Stimulated activated CD4-positive, alpha-beta T cell treated with anti-CD3 and anti-CD28 coated beads, Interleukin-15, amount 100 ng/mL, for 48 hours (primary cell): ENCODE results near the gene KRT78.
A peak's percentile ranks its signal among the peaks of the same experiment; 100 is the strongest.

Source experiments
- DNase-seq, 2 donors: peaks; one replicate each; pipeline ENCODE4 v3.0.0-alpha.2; 2020; ENCODE audit warnings: low read depth in 2 of 2

The KRT78 gene

DNA sequence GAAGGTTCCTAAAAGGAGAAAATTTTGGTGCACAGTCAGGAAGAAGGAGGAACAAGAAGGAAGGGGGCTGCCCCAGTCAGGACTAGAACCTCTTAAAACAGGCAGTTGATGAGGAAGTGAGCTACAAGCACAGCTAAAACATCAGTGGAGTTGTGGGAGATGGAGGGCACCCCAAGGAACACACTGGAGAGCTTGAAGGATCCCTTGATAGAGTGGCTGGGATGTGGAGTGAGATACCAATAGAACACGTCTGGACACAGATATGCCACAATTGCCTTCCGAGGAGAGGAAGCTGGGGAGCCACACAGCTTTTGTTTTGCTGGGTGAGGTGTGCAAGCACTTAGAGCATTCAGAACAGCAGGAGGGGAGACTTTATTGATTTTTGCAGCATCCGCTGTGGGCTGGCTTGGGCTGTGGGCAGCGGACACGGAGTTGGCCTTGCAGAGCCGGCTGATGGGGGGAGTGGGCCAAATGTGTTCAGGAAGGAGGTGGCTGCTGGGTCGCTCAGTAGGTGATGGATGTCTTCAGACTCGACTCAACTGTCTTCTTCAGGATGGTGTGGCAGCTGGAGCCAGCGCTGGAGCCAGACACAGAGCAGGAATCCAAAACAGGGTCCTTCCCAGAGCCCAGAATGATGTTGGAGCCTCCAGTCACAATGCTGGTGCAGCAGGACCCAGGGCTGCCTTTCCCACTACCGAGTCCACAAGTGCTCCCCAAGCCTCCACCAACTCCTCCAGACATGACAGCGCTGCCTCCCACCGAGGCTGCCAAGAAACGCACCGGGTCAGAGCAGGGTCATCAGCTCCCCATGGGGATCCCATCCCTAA lies 10.0 kb downstream of the KRT78 start:
- DNase-seq = no peak

DNA sequence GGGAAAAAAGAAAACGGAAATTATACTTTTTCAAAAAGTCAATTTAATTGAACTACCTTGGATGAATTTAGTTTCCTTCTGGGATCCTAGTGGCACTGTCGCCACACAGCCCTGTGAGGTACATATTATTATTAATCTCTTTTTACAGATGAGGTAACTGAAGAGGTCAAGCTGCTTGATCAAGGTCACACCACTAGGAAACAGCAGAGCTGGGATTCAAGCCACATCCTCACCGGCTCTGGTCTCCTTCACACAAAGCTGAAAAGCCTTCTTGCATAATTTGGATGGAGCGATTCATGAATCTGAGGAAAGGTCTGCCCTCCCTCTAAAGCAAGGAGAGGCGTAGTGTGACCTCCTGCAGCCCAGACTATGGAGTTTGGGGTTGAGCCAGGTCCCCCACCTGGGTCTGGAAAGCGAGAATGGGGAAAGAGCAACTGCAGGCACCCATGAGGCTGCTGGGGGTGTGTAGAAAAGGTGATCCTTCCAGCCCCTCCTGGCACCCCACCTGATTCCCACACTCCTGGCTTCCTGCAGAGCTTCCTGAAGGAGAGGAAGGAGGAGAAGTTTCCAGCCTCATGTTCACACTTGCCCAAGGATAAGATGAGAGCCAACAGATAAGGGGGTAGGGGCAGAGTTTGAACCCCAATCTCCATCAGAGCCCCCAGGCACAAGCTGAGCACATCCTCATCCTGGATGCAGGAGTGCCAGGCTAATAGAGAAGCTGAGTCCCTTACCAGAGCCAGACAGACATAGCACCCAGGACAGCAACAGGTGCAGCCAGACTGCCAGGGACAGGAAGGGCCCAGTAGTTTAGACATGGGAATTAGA lies 10.8 kb downstream of the KRT78 start:
- no peak for DNase-seq

DNA sequence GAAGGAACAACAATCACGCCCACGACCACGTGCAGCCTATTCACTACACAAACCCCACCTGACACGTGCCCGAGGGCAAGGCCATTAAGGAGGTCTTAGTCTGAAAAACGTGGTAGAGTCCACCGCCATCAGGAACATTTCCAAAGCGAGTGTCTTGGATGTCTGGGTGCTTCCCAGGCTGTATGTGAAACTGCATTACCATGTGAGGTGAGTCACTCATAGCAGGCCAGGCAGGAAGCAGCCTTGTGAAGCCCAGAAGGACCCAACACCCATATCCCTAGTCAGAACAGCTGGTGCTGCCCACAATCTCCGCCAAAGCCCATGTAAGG lies 11.4 kb downstream of the KRT78 start:
- DNase-seq = no peak

DNA sequence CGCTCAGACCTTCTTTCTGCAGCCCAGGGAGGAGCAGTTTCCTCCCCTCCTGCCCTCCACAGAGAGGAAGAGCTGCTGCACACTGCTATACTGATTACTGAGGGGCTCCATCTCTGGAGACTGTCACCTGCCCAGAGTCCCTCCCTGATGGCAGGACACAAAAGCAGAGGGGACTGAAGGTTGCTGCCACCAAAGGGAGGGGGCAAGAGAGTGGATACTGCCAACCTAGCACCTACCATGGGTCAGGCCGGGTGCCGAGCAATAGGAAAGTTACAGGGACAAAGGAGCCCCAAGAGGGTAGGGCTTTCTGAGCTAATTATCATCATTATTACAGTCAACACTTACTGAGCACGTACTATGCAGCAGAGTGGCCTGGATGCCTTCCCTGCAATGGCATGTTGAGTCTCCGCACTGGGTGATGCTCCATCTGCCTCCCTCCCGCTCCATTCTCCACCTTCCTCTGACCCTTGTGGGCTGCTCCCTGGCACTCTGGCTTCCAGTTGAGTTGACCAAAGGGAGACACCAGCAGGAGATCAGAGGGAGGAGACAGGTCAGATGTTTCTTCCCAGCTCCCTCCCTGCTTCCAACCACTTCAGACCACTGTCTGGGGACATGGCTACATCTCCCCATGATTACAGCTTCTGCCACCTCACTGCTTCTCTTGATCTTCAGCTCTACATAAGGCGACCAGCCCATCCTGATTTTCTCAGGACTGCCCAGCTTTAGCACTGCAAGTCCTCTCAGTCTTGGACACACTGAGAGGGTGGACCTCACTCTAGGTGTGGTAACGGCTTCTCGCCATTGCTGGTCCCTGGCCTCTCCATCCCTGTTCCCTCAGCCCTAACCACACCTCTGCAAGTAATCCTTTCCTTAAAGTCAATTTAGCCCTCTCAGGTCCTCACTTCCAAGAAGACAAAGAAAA lies 12.0 kb downstream of the KRT78 start:
- DNase-seq = no peak

DNA sequence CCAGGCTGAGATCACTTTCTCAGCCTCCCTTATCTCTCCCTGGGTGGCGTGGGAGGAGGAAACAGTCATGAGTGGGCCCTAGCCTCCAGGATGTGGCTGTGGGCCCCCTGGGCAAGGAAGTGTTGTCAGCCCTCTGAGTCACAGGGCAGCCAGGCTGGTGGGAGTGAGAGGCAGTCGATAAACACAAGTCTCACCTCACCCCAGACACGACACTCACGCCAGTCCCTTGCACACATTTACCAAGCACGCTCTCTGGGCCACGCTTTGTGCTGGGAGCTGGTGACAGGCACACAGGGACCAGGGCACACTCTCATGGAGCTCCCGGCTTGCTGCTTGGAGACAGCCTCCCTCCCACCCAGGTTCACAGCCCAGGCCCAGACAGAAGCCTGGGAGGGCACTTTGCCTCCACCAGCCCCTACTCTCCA lies 12.7 kb downstream of the KRT78 start:
- DNase-seq = peak; percentile 62 to 73

DNA sequence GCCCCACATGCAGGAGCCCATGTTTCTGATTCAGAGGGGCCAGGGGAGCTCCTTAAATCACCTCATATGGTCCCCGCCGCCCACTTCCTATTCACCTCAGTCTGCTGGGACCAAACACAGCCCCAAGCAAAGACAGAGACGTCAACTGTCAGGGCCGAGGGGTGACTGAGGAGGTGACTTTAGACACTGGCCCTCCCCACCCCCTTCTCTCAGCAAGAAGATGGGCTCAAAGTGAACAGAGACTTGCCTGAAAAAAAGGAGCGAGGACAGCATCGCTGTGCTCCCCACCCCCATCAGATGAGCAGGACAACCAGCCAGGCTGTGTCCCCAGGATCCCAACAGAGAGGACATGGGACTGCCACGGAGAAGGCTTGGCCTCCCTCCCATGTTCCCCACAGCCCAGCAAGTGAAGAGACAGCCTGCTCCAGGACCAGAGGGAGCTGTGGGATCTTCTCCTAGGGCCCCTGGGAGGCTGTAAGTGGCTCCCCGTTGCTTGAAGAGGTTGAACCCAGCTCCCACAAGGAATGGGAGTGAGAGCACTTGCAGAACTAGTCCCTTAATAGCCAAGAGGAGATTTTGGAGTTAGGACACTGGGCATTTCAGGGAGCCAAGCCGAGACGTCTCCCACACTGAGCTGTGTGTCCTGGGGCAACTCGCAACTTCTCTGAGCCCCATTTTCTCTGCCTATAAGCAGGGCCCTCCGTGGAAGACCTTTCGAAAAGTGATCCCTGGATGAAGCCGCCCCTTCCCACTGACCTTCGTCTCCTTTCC lies 13.3 kb downstream of the KRT78 start:
- no peak for DNase-seq

DNA sequence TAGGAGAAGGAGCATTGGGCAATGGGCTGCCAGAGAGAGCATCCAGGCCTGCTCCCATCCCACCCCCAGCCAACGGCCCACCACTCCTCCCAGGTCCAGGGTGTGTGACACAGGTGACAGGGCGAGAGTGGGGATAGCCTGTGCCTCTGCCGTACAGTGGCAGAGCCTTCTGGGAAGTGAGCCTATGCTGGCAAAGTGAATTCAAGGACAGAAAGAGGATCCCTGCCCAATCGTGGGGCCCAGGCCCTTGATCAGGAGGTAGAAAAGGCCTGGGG lies 14.1 kb downstream of the KRT78 start:
- no peak for DNase-seq

DNA sequence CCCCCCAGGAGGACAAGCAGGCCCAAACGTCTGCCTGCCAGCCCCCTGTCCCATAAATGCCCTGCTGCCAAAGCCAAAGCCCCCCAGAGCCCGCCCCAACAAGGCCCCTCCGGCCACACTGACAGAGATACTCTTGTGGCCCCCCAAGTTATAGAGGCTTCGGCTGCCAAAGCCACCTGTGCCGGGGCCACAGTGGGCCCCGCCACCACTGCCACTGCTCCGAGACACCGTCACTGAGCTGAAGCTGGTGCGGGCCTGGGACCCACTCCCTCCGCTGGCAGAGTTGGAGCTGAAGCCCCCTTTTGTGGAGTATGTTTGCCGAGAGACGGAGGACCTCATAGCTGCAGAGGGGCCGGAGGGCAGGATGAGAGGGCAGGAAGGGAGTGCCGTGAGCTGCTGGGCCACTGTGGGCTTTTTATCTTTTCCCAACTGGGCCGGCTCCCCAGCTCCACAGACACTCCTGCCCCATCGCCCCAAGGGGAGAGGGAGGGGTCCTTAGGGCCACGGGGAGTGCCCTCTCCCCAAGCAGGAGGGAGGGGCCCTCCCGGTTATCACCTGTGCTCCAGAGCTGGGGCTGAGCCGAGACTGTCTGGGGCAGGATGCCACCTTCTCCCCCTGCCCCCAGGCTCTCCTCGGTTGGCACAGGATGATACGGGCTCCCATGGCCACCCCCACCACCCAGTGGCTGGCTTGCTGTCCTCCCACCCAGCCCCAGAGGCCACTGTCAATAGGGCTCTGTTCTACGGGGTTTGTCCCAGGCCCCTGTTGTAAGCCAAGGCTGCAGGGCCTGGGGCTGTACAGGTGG lies 14.7 kb downstream of the KRT78 start, which contains the start of gene KRT79:
Gene KRT79, minus strand, starts transcription at position 390 of the 805 bp plus-strand sequence. Its CDS starts 51 bp downstream, at position 339.
- DNase-seq = no peak

DNA sequence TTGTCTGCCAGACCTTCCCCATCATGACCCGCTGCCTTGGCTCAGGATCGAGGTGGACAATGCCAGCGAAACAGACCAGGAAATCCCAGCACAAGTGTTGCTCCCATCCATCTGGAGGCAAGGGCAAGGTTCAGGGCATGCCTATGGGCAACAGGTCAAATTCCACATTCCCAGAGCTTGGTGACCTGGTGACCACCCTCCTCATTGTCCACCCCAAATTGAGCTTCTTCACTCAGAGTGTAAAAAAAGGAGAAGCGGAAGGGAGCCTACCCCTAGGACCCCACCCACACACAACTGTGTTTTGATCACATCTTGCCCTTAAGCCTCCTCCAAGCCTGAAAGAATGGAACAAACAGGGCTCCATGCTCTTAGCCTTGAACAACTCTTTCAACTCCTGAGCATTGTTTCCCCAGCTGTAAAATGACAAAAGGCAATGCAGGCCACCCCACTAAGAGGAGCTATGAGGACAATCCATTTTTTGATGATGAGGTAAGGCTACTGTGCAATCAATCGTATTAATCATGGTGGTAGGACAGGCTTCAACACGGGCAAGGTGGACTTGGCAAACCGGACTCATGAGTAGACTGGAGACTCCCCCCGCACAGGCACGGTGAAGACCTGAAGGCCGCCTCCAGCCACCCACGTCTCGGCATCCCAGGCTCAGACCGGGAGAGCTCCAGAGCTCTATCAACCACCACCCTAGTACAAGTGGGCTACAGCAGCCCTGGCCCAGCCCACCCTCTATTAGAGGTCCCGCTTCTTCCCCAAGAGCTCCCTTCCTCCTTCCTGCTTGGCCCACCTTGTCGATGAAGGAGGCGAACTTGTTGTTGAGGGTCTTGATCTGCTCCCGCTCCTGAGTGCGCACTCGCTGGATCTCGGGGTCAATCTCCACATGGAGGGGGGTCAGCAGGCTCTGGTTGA lies 15.5 kb downstream of the KRT78 start:
- no peak for DNase-seq

DNA sequence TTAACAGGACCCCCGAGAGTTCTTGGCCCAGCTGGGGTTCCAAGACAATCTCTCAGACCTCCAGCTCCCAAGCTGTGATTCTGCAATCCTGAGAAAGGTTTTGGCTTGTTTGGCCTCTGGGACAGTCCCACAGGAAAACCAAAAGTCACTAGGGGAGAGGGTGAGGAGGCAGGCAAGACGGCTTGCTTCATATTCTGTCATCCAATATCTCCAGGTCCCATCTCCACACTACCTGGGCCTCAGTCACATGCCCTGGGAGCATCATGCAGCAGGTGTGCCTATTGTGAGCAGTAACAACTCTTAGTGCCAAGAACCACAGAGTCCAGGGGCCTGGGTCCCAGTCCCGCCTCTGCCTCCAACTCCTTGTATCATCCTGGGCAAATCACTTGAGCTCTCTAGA lies 16.3 kb downstream of the KRT78 start:
- DNase-seq = no peak

DNA sequence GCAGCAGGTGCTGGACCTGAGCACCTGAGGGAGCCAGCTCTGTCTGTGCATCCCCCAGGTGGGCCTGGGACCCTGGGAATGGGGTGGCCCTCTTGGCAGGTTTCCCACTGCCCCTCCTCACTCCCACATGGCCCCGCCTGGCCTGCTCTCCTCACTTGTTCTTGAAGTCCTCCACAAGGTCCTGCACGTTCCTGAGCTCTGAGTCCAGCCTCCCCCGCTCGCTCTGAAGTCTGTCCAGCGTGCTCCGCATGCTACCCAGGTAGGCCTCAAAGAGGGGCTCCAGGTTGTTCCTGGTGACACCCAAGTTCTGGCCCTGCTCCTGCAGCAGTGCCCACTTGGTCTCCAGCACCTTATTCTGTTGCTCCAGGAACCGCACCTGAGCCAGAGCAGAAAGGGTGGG lies 17.5 kb downstream of the KRT78 start:
- DNase-seq = no peak

DNA sequence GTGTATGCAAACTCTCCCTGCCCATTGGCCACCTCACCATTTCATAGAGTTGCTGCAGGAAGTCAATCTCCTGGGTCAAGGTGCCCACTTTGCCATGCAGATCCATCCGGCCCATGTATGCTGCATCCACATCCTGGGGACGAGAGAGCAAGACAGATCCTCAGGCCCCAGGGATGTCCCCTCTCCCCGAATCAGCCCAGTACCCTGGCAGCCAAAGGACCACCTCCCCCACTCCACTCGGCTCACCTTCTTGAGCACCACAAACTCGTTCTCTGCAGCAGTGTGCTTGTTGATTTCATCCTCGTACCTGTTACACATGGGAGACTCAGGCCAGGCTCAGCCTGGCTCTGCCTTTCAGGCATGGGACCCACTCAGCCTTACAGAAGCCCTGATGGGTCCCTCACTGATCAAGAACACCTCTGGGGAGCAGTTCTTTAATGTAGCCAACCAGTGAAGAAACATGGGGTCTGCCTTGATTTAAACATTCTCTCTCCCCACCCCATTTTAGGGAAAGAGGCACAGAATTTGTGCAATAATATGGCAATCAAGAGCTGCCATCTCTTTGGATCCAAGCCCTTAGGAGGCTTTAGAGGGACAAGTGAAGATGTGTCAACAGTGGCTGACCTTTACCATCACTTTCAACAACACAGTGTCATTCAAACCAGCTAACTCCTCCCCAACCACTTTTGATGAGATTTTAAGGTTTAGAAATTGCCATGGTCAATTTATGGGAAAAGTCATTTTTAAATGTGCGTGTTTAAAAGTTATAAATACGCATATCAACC lies 18.6 kb downstream of the KRT78 start:
- DNase-seq = no peak

DNA sequence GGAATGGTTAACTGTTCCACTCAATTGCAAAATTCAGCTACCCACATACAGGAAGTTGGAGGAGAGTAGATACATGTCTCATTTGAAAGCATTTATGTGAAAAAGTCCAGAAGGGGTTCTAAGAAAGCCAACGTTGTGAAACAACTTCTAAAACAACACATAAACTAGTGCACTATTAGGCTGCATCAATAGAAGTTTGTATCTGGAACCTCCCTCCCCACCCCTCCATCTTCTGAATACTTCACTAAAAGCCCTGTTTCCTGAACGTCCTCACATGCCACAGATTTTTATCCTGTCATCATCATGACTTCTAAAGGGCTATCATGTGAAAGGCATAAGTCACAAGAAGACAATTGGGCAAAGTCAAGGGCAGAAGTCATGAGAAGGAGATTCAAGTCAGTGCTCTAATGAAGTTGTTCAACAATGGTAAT lies 20.2 kb downstream of the KRT78 start:
- no peak for DNase-seq

DNA sequence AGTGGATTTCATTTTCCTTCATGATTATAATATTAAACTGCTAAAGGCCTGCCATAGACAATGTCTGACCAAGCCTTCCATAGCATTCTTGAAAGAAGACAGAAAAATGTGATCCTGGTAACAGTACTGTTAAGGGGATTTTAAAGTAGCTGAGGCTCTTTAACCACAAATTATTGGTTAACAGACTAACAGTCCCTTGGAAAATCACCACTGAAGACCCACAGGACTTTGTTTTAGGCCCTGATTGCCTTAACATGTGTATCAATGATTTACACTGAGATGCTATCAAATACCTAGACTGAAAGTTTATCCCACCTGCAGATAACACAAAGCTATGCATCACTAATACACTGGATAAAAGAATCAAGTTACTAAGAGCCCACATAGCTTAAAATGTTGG lies 20.6 kb downstream of the KRT78 start:
- no peak for DNase-seq

DNA sequence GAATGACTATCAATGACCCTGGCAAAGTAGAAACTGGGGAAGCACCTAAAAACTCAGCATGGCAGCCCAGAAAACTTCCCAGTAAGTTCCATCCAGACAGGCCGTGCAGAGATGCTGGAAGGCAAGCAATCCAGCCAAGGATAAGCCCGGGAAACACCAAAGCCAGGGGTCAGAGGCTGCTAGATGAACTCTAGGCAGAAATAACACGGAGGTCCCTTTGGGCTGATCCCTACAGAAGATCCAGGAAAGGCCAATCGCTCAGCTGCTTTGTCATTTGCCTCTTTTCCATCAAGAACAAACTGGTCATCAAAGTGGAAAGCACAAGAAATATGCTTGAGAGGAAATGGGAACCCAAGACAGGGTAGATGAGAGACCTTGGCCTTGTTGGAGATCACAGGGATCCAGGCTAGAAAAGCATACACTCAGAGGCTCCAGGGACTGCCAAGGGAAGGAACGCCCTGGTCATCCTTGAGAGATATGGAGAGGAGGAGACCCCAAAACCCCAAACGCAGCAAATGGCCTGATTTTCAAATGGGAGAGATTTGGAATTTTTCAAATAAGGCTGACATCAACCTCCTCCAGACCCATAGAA lies 21.2 kb downstream of the KRT78 start:
- DNase-seq = no peak

DNA sequence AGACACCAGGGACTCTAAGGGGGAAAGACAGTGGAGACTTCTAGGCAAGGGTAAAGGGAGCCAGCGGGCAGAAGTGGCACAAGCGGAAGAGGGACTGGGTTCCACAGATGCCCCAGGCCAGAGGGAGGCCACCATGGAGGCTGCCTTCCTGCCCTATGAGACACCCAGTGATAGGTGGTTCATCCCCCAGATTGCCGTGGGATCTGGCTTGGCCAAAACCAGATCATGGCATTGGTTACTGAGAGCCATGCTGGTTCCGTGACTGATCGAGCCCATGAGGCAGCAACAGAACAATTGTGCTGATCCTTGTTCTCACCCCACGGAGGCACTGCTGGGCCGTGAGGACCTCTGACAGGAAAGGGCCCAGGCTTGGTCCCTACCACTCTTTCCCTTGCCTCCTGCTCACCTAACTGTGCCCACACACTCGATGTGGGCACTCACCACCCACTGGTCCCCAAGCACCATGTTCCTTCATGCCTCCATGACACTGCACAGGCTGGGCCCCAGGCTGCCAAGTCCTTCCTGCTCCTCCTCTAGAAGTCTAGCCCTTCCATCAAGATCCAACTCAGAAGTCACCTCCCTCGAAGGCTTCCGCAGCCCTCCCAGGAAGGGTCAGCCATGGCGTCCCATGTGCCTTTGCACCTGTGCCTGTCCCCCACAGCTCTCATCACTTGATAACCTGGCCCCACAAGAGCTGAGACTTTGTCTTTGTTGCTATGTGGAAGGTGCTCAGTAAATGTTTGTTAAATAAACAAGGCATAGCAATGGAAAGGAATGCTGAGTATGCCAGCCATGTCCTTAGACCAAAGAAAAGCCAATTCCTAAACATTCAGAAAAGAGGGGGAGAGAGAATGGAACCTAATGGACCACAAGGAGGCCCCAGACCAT lies 21.9 kb downstream of the KRT78 start:
- no peak for DNase-seq

DNA sequence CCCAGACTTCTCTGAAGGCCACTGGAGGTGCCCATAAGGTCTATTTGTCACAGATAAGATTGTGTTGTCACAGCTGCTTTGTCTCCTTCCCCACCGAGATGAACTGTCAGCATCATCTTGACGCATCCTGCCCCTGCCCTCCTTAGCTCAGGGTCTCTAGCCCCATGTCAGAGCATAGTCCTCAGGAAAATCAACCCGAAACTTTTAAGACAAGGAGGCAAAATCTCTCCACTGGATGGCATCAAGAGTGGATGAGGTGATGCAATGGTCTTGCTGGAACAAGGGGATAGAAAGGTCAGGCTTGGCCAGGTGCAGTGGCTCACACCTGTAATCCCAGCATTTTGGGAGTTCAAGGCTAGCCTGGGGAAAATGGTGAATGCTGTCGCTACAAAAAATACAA lies 22.8 kb downstream of the KRT78 start:
- no peak for DNase-seq
